Measurements from ENCODE around the gene TNFRSF13B. TPM values are rescaled to one million over a fixed set of nuclear protein-coding genes. Genes with fewer than 3 reads are reported as not detected.

The TNFRSF13B gene
- total RNA-seq, 2 experiments from 2014 or later, result 7.5 to 19.3 TPM

DNA sequence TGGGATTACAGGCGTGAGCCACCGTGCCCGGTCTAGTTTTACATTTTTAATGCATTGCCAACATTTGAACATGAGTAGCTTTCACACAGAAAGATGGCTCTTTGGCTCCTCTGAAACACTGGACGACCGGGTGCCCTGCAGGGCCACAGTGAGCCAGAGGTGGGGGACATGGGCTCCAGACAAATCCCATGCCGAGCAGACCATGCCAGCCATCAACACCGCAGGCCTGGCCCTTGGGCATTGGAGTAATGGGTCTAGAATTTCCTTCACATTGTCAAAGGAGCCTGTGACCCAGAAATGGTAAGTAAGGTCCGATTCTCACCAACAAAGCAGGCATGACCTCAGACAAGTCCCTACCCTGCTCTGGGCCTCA is 48.9 kb upstream of the TNFRSF13B start:
- DNase-seq (ENCODE audit: low spot score), result no peak
- H3K9me3 ChIP-seq (ENCODE audit: low read length), result no peaks in the 10 kb centered on the region
- no peak overlapping the region for H2AFZ ChIP-seq (ENCODE audit: low read length)
- BruUV-seq (replicated peaks), result no TSS peak
- CTCF ChIA-PET (ENCODE audit: unreplicated experiment), result no interaction called here
- H3K36me3 ChIP-seq (ENCODE audit: insufficient read depth, low read length), result no peaks in the 10 kb centered on the region
- H3K79me2 ChIP-seq (ENCODE audit: insufficient read depth, low read depth, low read length), result no peaks in the 10 kb centered on the region
- no peak overlapping the region for H3K27ac ChIP-seq (ENCODE audit: low read depth, low read length, poor library complexity, severe bottlenecking)
- H3K4me2 ChIP-seq (ENCODE audit: low read length), result no peak overlapping the region
- H3K4me3 ChIP-seq (ENCODE audit: low read depth, low read length, poor library complexity, severe bottlenecking), result no peak overlapping the region
- TF ChIP-seq, protein P1, sequence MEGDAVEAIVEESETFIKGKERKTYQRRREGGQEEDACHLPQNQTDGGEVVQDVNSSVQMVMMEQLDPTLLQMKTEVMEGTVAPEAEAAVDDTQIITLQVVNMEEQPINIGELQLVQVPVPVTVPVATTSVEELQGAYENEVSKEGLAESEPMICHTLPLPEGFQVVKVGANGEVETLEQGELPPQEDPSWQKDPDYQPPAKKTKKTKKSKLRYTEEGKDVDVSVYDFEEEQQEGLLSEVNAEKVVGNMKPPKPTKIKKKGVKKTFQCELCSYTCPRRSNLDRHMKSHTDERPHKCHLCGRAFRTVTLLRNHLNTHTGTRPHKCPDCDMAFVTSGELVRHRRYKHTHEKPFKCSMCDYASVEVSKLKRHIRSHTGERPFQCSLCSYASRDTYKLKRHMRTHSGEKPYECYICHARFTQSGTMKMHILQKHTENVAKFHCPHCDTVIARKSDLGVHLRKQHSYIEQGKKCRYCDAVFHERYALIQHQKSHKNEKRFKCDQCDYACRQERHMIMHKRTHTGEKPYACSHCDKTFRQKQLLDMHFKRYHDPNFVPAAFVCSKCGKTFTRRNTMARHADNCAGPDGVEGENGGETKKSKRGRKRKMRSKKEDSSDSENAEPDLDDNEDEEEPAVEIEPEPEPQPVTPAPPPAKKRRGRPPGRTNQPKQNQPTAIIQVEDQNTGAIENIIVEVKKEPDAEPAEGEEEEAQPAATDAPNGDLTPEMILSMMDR (conservative IDR thresholded peaks at IDR 0.05; ENCODE audit: low read length), result no peak
- TF ChIP-seq EZH2phosphoT487 (IDR thresholded peaks at IDR 0.05; ENCODE audit: borderline replicate concordance, low read depth, low read length), result no peak
- no peaks in the 10 kb centered on the region for H3K9me2 ChIP-seq (ENCODE audit: insufficient read depth, low read length)
- no peaks in the 10 kb centered on the region for H4K20me1 ChIP-seq (ENCODE audit: insufficient read depth, low read length)
- POLR2A ChIA-PET, result no interaction called here
- H3K4me1 ChIP-seq (ENCODE audit: insufficient read depth, low read length, poor library complexity, severe bottlenecking), result no peaks in the 10 kb centered on the region
- intact Hi-C loops (cut with micrococcal nuclease; ENCODE audit: unreplicated experiment), result no loop called here

DNA sequence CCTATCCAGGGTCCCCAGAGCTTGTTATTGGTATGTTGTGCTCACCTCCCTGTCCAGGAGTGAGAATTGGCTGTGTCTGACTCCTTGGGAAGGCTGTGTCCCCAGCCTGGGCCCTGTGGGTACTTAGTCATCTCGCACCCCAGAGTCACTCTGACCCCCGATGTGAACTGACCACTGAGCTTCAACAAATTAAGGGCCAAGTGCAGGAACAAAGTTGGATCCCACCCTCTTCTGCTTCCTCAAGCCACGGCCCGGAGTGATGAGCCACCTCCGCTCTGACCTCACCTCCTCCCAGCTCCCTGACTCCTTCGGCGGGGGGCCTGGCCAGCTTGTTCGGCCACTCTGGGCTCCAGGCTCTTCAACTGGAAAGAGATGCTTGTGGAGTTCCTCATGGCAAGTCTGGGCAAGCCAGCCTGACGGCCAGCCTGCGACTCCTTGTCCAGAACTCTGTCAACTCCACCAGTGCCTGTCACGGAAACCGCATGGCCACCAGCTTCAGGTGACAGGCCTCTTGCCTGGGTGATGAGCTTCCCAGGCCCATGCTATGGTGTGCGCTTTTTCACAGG is 48.1 kb upstream of the TNFRSF13B start:
- Histone ChIP-seq H3K36me3 (ENCODE audit: insufficient read depth, low read length) (no peaks in the 10 kb centered on the region), H3K9me2 (ENCODE audit: insufficient read depth, low read length) (no peaks in the 10 kb centered on the region), H3K27ac (ENCODE audit: low read depth, low read length, poor library complexity, severe bottlenecking) (no peak overlapping the region), H3K4me2 (ENCODE audit: low read length) (no peak overlapping the region), H3K79me2 (ENCODE audit: insufficient read depth, low read depth, low read length) (no peaks in the 10 kb centered on the region), H4K20me1 (ENCODE audit: insufficient read depth, low read length) (no peaks in the 10 kb centered on the region), H2AFZ (ENCODE audit: low read length) (no peak overlapping the region), H3K9me3 (ENCODE audit: low read length) (no peaks in the 10 kb centered on the region), H3K4me3 (ENCODE audit: low read depth, low read length, poor library complexity, severe bottlenecking) (no peak overlapping the region), H3K4me1 (ENCODE audit: insufficient read depth, low read length, poor library complexity, severe bottlenecking) (no peaks in the 10 kb centered on the region)
- intact Hi-C loops (cut with micrococcal nuclease; ENCODE audit: unreplicated experiment), result no loop called here
- BruUV-seq (replicated peaks), result no TSS peak
- TF ChIP-seq, protein P1 (conservative IDR thresholded peaks at IDR 0.05; ENCODE audit: low read length), result no peak
- no peak for TF ChIP-seq EZH2phosphoT487 (IDR thresholded peaks at IDR 0.05; ENCODE audit: borderline replicate concordance, low read depth, low read length)
- POLR2A ChIA-PET, result no interaction called here
- no peak for DNase-seq (ENCODE audit: low spot score)
- CTCF ChIA-PET (ENCODE audit: unreplicated experiment), result no interaction called here

DNA sequence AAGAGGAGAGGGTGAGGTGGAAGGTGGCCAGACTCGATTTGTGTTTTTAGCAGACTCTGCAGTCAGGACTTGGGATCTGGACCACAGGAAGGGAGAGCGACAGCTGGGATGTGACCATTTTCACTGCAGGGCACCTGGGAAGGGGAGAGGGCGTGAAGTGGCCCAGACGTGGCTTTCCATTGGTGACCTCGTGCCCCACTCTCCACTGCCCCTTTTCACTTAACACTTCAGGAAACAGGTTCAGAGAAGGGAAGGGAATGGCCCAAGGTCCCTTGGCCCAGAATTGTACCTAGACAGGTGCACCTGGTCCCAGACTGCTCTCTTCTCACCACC is 47.5 kb upstream of the TNFRSF13B start:
- Histone ChIP-seq H3K36me3 (ENCODE audit: insufficient read depth, low read length) (no peaks in the 10 kb centered on the region), H2AFZ (ENCODE audit: low read length) (no peak overlapping the region), H3K27ac (ENCODE audit: low read depth, low read length, poor library complexity, severe bottlenecking) (no peak overlapping the region), H3K9me2 (ENCODE audit: insufficient read depth, low read length) (no peaks in the 10 kb centered on the region), H3K4me3 (ENCODE audit: low read depth, low read length, poor library complexity, severe bottlenecking) (no peak overlapping the region), H3K4me2 (ENCODE audit: low read length) (no peak overlapping the region), H3K4me1 (ENCODE audit: insufficient read depth, low read length, poor library complexity, severe bottlenecking) (no peaks in the 10 kb centered on the region), H3K79me2 (ENCODE audit: insufficient read depth, low read depth, low read length) (no peaks in the 10 kb centered on the region), H3K9me3 (ENCODE audit: low read length) (no peaks in the 10 kb centered on the region), H4K20me1 (ENCODE audit: insufficient read depth, low read length) (no peaks in the 10 kb centered on the region)
- POLR2A ChIA-PET, result no interaction called here
- no peak for DNase-seq (ENCODE audit: low spot score)
- intact Hi-C loops (cut with micrococcal nuclease; ENCODE audit: unreplicated experiment), result no loop called here
- no TSS peak for BruUV-seq (replicated peaks)
- CTCF ChIA-PET (ENCODE audit: unreplicated experiment), result no interaction called here
- TF ChIP-seq EZH2phosphoT487 (IDR thresholded peaks at IDR 0.05; ENCODE audit: borderline replicate concordance, low read depth, low read length), result no peak
- TF ChIP-seq, protein P1 (conservative IDR thresholded peaks at IDR 0.05; ENCODE audit: low read length), result no peak

Data from OCI-LY7 (cell line).